GM18870 (cell line): ENCODE data around the gene TMX3.

Source experiments
- ATAC-seq: cut with Tn5 transposase; IDR thresholded peaks from one replicate; pipeline ENCODE4 v1.9.1; 2021; ENCODE audit warnings: moderate library complexity; ENCODE audit not compliant: unreplicated experiment

Gene TMX3

DNA sequence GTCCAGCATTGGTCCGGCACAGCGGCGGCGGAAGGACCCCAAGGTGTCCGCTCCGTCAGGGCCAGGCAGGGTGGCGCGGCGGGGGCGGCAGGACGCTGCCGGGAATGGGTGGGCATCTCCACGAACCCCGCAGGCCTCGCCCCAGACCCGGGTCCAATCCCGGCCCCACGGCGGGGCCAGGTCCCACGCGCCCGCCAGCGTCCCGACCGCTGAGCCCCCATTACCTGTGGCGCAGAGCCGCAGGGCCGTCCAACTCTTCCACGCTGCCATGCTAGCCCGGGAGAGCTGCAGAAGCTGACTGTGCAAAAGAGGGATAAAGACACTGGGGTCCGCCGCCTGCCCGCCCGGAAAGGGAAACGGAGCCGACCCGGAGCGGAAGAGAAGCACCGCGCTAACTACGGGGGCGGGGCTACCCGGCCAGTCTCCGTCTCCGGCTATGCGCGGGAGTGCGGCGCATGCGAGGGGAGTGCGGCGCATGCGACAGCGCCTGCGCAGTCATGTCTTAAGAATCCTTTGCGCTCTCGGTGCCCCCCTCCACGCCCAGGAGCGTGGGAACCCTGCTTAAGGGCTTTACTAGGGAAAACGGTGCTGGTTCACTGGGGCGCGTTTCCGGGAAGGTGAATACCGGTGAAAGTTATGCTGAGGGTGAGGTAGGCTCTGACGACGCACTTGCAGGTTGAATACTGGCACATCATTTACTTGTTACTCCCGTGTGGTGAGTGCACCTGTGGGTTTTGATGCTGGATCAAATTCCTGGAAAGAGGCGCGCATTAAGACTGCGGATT is at the start of gene TMX3:
TMX3 (minus strand) TSS at position 397 of the 785 bp plus-strand sequence; CDS start at position 270, 127 bp downstream.
- peak; percentile 96 for ATAC-seq

- ATAC-seq = no peak
Observed at GRCh38 chr18:68764016-68764415, 49.1 kb upstream of the TMX3 start.

GRCh38 chr18:68763083-68763482 is 48.2 kb upstream of the TMX3 start:
- no peak for ATAC-seq

DNA sequence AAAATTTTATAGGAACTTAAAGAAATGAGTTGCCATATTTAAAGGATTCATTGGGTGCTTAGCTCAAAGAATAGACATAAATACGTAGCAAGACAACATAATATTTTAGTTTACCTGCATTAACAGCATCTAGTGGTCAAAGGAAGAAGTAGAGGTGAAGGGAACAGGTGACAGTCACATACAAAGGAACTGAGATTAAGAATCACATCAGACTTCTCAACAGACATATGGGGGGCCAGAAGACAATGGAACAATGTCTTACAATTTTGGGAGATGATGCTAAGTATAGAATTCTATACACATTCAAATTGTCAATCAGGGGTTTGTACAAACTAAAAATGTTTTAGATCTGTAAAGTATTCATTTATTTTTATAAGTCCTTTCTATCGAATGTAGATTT is 44.4 kb upstream of the TMX3 start:
- ATAC-seq = no peak

GRCh38 chr18:68757126-68757525 is 42.2 kb upstream of the TMX3 start:
- no peak for ATAC-seq

- no peak for ATAC-seq
Observed at GRCh38 chr18:68742206-68742605, 27.3 kb upstream of the TMX3 start.

DNA sequence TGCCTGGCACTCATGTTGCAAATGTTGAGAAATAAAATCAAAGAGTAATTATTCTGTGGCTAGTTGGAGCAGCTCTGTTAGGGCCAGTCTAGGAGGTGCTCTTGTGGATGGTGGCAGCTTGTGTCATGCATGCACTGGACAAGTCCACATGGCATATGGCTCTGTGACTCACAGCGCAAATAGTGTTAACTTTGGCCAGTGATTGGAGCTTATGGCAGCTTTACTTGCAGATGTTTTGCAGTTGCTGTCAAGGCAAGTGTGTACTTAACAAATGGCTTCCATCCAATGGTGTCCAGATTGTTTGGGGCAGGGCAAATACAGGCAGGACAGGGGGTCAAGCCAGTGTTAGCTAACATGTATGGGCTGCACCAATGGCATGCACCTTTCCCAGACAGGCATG is 26.1 kb upstream of the TMX3 start:
- ATAC-seq = no peak

DNA sequence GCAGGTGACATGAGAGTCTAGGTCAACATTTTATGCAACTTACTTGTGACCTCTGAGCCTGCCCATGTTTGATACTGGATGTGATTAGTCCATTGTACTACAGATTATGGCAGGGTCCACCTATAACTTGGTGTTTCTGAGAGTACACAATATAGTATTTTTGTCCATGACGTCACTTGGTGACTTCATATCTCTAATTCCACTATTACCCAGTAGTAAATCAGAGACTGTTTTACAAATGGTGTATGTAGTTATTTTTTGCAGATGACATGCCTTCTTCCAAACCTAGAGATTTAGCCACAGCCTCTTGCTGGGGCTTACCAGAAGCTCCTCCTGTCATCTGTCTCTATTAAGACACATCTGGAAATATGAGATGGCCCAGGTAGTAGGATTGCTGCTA is 24.6 kb upstream of the TMX3 start:
- ATAC-seq = no peak

GRCh38 chr18:68738564-68738963 is 23.7 kb upstream of the TMX3 start:
- ATAC-seq = no peak

GRCh38 chr18:68735483-68736343 is 20.8 kb upstream of the TMX3 start:
- peak; percentile 87 for ATAC-seq

DNA sequence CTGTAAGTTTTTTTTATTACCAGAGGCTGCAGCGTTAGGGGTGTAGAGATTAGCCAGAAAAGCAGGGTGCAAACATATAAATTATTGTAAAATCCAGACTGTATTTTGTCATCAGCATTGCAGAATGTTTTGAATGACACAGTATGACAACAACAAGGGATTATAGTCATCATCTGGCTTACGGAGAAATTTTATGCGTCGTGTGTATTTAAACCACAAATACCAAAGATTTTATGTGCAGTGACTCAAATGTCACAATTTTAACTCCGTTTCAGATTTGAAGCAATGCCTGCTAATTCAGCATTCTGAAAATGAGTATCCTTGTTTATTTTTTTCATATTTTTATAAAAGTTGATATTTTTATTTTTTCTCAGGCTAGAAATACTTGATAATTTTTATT is 19.4 kb upstream of the TMX3 start:
- no peak for ATAC-seq

- no peak for ATAC-seq
Observed at GRCh38 chr18:68733707-68734106, 18.8 kb upstream of the TMX3 start.

- no peak for ATAC-seq
Observed at GRCh38 chr18:68728081-68728700, 13.3 kb upstream of the TMX3 start.

GRCh38 chr18:68727506-68727905 is 12.6 kb upstream of the TMX3 start:
- no peak for ATAC-seq

- ATAC-seq = no peak
Observed at GRCh38 chr18:68725346-68725745, 10.4 kb upstream of the TMX3 start.

- ATAC-seq = no peak
Observed at GRCh38 chr18:68724021-68724420, 9.1 kb upstream of the TMX3 start.

DNA sequence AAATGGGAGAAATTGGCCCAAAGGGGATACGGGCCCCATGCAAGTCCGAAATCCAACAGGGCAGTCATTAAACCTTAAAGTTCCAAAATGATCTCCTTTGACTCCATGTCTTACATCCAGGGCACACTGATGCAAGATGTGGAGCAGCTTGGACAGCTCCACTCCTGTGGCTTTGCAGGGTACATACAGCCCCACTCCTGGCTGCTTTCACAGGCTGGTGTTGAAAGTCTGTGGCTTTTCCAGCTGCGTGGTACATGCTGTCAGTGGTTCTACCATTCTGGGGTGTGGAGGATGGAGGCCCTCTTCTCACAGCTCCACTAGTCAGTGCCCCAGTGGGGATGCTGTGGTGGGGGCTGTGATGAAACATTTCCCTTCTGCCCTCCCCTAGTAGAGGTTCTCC is 8.6 kb upstream of the TMX3 start:
- ATAC-seq = no peak

DNA sequence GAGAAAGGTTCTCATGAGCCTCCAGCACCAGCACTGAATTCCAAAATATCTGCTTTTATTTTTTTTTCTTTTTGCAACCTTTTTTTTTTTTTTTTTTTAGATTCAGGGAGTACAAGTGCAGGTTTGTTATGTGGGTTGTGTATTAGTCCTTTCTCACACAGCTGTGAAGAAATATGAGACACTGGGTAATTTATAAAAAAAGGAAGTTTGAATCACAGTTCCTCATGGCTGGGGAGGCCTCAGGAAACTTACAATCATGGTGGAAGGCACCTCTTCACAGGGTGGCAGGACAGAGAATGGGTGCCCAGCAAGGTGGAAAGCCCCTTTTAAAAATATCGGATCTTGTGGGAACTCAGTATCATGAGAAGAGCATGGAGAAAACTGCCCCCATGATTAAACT is 7.9 kb upstream of the TMX3 start:
- no peak for ATAC-seq

DNA sequence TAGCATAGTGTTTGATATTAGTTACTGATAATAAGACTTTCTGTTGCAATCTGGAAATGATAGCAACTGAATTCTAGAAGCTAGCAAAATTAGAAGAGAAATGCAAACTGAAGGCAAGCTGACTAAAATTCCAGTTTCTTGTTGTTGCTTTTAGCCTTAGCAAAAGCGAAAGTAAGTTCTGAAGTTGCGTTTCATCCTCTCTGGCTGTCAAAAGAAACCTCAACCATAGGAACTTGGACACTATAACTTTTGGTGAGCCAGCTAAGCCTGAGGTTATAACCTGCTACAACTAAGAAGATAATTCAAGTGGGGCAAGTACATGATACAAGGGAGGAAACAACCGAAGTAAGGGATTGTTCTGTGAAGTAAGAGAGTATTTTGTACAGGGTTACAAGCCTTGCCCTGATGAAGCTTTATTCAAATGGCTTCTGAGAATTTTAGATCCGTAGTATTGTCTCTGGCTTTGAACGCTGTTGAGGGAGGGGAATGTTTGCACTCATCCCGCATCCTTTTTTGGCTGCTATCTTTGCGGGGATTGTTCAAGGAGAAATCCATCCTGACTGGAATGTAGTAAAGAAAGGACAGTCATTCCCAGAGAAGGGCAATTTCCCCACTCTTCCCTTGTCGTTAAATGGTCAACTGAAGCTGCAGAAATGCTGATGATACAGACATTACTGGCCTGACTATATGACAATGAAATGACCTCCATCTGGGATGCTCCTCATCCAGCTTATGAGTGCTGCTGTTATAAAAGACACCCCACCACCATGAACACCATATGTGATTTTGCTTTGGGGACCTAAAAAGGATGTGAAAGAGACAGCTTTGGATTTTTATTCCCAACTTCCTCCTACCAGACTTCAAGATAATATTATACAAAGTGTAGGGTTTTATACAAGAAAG is 7.0 kb upstream of the TMX3 start:
- peak; percentile 90 for ATAC-seq

GRCh38 chr18:68714366-68714711 is 569 bp downstream of the TMX3 start:
- peak; percentile 6 for ATAC-seq

DNA sequence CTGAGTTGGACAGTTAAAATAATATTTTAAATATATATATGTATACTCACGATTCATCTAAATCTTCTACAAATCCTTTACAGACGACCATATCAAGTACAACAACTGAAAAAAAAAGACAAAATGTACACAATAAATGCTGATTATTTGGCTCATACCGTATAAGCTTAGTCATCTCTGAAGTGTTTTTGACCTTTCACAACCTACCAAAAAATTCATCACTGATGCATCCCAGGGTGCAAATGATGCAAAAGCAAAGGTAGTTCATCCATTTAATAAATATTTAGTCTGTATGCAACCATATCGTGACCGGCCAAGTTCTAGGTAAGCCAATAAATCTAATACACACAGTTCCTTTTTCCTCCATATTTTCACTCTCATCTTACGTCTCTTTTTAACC is 1.1 kb downstream of the TMX3 start:
- ATAC-seq = no peak
